Heart right ventricle (tissue), 16 donors: Measurements from ENCODE around the gene GIGYF1. TPM values are rescaled to one million over a fixed set of nuclear protein-coding genes. Genes with fewer than 3 reads are reported as not detected.
A peak's percentile ranks its signal among the peaks of the same experiment; 100 is the strongest.

Experiments used
- ATAC-seq, 8 donors: fragments of 200-7000 bp; cut with Tn5 transposase; one replicate each; pipeline ENCODE4 v1.9.1; 2020; ENCODE audit warnings: mild to moderate bottlenecking in 8 of 8, moderate library complexity in 8 of 8, moderate number of reproducible peaks in 1 of 8
- DNase-seq, 2 donors: peaks; one replicate each; pipeline ENCODE4 v3.0.0-alpha.2; 2020
- H3K27ac ChIP-seq, 10 donors: fragments of 200-600 bp; sonication (generic) in 2 of 10; one replicate each; pipeline versions ENCODE4 v1.5.0 to v1.8.0; 2020 to 2022; ENCODE audit warnings: mild to moderate bottlenecking in 3 of 10
- H3K27me3 ChIP-seq, 7 donors: fragments of 200-600 bp; one replicate each; pipeline ENCODE4 v1.8.0; 2021 to 2022; ENCODE audit warnings: mild to moderate bottlenecking in 2 of 7
- H3K36me3 ChIP-seq, 9 donors: fragments of 200-600 bp; sonication (generic) in 1 of 9; one replicate each; pipeline versions ENCODE4 v1.5.0 to v1.8.0; 2020 to 2022; ENCODE audit warnings: mild to moderate bottlenecking in 2 of 9
- H3K4me1 ChIP-seq, 9 donors: fragments of 200-600 bp; sonication (generic) in 1 of 9; one replicate each; pipeline versions ENCODE4 v1.5.0 to v1.8.0; 2020 to 2022; ENCODE audit warnings: mild to moderate bottlenecking in 4 of 9
- H3K4me3 ChIP-seq, 10 donors: fragments of 200-600 bp; sonication (generic) in 2 of 10; one replicate each; pipeline versions ENCODE4 v1.5.0 to v1.8.0; 2020 to 2022; ENCODE audit warnings: mild to moderate bottlenecking in 7 of 10, moderate library complexity in 2 of 10
- H3K9me3 ChIP-seq, 11 donors: fragments of 200-600 bp in 10 of 11; sonication (generic) in 2 of 11; one replicate each; pipeline versions ENCODE4 v1.5.0 to v1.8.0; 2013 to 2022; ENCODE audit warnings: mild to moderate bottlenecking in 2 of 11, control low read depth in 1 of 11, moderate library complexity in 1 of 11
- WGBS, 2 donors: extraction: QIAGEN DNeasy Blood & Tissue Kit; methylation state at CpG; one replicate each; pipeline ENCODE4 v1.1.7; 2013; ENCODE audit warnings: inconsistent platforms in 1 of 2; 5-methylcytosine and 5-hydroxymethylcytosine counted together
- intact Hi-C, 10 donors: fragments of 100-400 bp; cut with DNase I; formaldehyde crosslinking; loops; one replicate each; pipeline versions ENCODE4 v1.11.1 to v1.14.2; 2022
- polyA plus RNA-seq, 2 donors: library from polyadenylated mRNA; stranded (reverse); fragments of 200-250 nt; gene quantifications; one replicate each; pipeline ENCODE4 v1.2.3, GENCODE V29; 2013
- total RNA-seq, 10 donors: library from RNA; stranded (reverse); fragmentation: NEBNext Ultra II Directional in 3 of 10; extraction: Animal tissue kit (Norgen Biotek cat#: 25700) in 3 of 10; gene quantifications; one replicate each; pipeline versions ENCODE4 v1.2.1 to v1.2.4, GENCODE V29; 2021 to 2023
- TF ChIP-seq, protein P1 (sequence below), 9 donors: fragments of 200-600 bp; sonication (generic) in 2 of 9; IDR thresholded peaks; one replicate each; pipeline versions ENCODE4 v1.5.0 to v1.8.0; 2021 to 2022; ENCODE audit warnings: antibody characterized with exemption in 9 of 9, mild to moderate bottlenecking in 5 of 9, moderate library complexity in 1 of 9
- donor health status: Arrhythmogenic right ventricular cardiomyopathy.
- donor health status: ischemic (EF 13 %, LVEDD 7.1; RV severe dilation, severe dysfunction).
- donor health status: healthy with polysubstance abuse.
- donor health status: DM: no; HTN: yes; CAD: no.
- donor health status: DM: no; HTN: no; CAD: no.
- donor health status: ischemic (EF 25% LVEDD 6.9; RV normal size, moderate dysfunction).
- donor health status: ischemic (EF 25% LVEDD 5.7; RV mildly dilated, moderate dysfunction).
- donor health status: healthy.
- donor health status: DM: yes; HTN: yes; CAD: no.
- donor health status: Ischemic cardiomyopathy.
- donor health status: ischemic (EF 35%, LVEDD 5.7; RV mildly dilated, moderate dysfunction).
- donor health status: nonischemic (EF 11% LVEDD 7.7; RV severe dilation, severe dysfunction).
- donor health status: DM: yes; HTN: yes; CAD: no.
- donor health status: PGD.
- donor health status: ischemic (EF 29% LVEDD 5.4; RV normal size, mild dysfunction).
- donor health status: nonischemic (EF 23%, LVEDD 6.1; RV moderate dilation, normal function).

The GIGYF1 gene
- total and polyA plus RNA-seq, 12 donors, result 9.4 to 47.3 (median 24.2) TPM

GRCh38 chr7:100641860-100642533 is 52.1 kb downstream of the GIGYF1 start:
- WGBS, 2 donors, result 77 to 82% methylated on average over 10 of the region's 10 CpGs
- Histone ChIP-seq H3K36me3 (no peaks in the 10 kb centered on the region), H3K4me3 (no peak overlapping the region)

DNA sequence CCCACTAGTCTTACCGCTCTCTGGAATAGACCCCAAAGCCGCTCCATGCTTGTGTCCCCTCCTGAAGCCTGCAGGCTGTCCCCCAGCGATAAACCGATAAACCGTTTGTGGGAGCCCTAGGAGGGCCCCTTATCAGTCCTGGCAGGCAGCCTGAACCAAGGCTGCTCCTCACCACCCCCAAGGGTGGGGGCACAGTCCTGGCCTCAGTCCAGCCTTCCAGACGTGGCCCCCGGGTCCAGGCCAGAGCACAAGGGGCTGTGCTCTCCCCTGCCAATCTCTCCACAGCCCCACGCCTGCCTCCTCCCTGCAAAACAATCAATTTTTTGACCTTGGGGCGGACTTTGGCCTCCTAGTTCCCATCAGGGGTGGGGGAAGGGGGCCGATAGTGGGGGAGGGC is 52.6 kb downstream of the GIGYF1 start, which contains the start of gene TFR2:
TSS of gene TFR2 (minus strand) at position 90 of the 397 bp plus-strand sequence. CDS start at position 47, 43 bp downstream.
- H3K4me3 ChIP-seq, result no peak within 1 kb of the TSS
- no peak within 1 kb of the TSS for H3K27ac ChIP-seq
- TF ChIP-seq, protein P1, sequence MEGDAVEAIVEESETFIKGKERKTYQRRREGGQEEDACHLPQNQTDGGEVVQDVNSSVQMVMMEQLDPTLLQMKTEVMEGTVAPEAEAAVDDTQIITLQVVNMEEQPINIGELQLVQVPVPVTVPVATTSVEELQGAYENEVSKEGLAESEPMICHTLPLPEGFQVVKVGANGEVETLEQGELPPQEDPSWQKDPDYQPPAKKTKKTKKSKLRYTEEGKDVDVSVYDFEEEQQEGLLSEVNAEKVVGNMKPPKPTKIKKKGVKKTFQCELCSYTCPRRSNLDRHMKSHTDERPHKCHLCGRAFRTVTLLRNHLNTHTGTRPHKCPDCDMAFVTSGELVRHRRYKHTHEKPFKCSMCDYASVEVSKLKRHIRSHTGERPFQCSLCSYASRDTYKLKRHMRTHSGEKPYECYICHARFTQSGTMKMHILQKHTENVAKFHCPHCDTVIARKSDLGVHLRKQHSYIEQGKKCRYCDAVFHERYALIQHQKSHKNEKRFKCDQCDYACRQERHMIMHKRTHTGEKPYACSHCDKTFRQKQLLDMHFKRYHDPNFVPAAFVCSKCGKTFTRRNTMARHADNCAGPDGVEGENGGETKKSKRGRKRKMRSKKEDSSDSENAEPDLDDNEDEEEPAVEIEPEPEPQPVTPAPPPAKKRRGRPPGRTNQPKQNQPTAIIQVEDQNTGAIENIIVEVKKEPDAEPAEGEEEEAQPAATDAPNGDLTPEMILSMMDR (IDR thresholded peaks at IDR 0.05), result no peak
- no peaks in the 10 kb centered on the region for H3K4me1 ChIP-seq
- intact Hi-C loops, result no loop called here
- H3K27me3 ChIP-seq, result peaks cover 0 to 66% (median 40%) of the 10 kb centered on the region in 7 donors
- ATAC-seq, result no peak
- H3K9me3 ChIP-seq, result no peaks in the 10 kb centered on the region
- H3K36me3 ChIP-seq, result no peaks in the 10 kb centered on the region
- 44 to 46% methylated on average over 10 of the region's 10 CpGs for WGBS, 2 donors
- DNase-seq, result no peak

More at GRCh38 chr7:100641860-100642533, 52.1 kb downstream of the GIGYF1 start:
- Histone ChIP-seq H3K27ac (no peak overlapping the region), H3K27me3 (peaks cover 0 to 72% (median 43%) of the 10 kb centered on the region in 7 donors), H3K9me3 (no peaks in the 10 kb centered on the region), H3K4me1 (no peaks in the 10 kb centered on the region)
- intact Hi-C loops, result no loop called here
- DNase-seq (no peak), ATAC-seq (peak in 1 of 8 donors; percentile 17)
- TF ChIP-seq, protein P1 (IDR thresholded peaks at IDR 0.05), result no peak

GRCh38 chr7:100640517-100641440 is 53.3 kb downstream of the GIGYF1 start:
- ATAC-seq (peak in 1 of 8 donors; percentile 42), DNase-seq (no peak)
- Histone ChIP-seq H3K36me3 (no peaks in the 10 kb centered on the region), H3K4me1 (no peaks in the 10 kb centered on the region), H3K27me3 (peaks cover 0 to 60% (median 35%) of the 10 kb centered on the region in 7 donors), H3K27ac (no peak overlapping the region), H3K4me3 (no peak overlapping the region), H3K9me3 (no peaks in the 10 kb centered on the region)
- intact Hi-C loops, result no loop called here
- 67 to 69% methylated on average over 22 to 24 of the region's 24 CpGs for WGBS, 2 donors
- TF ChIP-seq, protein P1 (IDR thresholded peaks at IDR 0.05), result no peak

- ATAC-seq (no peak), DNase-seq (no peak)
- Histone ChIP-seq H3K4me3 (no peak overlapping the region), H3K4me1 (no peaks in the 10 kb centered on the region), H3K27ac (no peak overlapping the region), H3K36me3 (no peaks in the 10 kb centered on the region), H3K27me3 (peaks cover 0 to 59% (median 32%) of the 10 kb centered on the region in 7 donors), H3K9me3 (no peaks in the 10 kb centered on the region)
- 67 to 73% methylated on average over 17 of the region's 17 CpGs for WGBS, 2 donors
- TF ChIP-seq, protein P1 (IDR thresholded peaks at IDR 0.05), result no peak
- intact Hi-C loops, result no loop called here
Observed at GRCh38 chr7:100639995-100640516, 54.0 kb downstream of the GIGYF1 start.
